Measurements from ENCODE around the gene POP7.
"Not testable (repeated sequence)": the region's sequence is repeated elsewhere in the genome, so short reads cannot be mapped to it uniquely, and the experiment has no call there.

Gene POP7

DNA sequence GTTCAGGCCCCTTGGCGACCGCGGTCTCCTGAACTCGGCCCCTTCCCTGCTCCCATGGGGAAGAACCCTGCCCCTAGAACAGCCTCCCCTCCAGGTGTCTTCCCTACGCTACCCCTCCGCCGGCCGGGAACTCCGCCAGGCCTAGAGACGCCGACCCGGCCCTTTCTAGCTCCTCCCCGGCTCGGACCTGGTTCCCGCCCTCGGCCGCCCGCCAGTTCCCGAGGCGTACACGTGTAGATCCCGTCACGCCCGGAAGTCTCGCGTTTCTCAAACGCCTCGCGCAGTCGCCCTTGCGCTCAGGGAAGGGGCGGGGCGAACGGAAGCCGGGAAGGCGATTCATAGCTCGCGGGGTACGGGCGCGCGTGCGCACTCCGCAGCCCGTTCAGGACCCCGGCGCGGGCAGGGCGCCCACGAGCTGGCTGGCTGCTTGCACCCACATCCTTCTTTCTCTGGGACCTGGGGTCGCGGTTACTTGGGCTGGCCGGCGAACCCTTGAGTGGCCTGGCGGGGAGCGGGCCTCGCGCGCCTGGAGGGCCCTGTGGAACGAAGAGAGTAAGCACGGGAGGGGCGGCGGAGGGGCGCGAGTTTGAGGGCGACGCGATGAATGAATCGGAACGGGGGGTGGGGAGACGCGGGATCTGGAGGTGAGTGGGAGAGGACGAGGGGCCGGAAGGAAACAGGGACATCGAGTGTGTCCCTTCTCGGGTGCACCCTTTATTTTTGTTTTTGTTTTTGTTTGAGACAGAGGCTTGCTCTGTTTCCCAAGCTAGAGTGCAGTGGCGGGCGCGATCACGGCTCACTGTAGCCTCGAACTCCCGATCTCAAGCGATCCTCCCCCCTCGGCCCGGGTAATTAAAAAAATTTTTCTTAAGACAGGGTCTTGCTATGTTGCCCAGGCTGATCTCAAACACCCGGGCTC is at the start of gene POP7:
Gene POP7 (plus strand): TSS at position 369 of the 919 bp plus-strand sequence. CDS start 710 bp downstream, outside the sequence.
- DNase-seq (ENCODE audit: low spot score): peak; percentile 99

DNA sequence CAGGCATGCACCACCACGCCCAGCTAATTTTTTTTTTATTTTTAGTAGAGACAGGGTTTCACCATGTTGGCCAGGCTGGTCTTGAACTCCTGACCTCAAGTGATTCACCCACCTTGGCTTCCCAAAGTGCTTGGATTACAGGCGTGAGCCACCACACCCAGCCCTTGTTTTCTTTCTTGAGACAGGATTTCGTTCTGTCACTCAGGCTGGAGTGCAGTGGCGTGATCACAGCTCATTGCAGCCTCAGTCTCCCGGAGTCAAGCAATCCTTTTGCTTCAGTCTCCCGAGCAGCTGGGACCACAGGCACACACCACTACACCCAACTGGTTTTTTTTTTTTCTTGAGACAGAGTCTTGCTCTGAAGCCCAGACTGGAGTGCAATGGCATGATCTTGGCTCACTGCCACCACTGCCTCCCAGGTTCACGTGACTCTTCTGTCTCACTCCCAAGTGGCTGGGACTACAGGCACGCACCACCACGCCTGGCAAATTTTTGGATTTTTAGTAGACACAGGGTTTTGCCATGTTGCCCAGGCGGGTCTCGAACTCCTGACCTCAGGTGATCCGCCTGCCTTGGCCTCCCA is 43.6 kb upstream of the POP7 start:
- DNase-seq (ENCODE audit: low spot score): not testable (repeated sequence)

DNA sequence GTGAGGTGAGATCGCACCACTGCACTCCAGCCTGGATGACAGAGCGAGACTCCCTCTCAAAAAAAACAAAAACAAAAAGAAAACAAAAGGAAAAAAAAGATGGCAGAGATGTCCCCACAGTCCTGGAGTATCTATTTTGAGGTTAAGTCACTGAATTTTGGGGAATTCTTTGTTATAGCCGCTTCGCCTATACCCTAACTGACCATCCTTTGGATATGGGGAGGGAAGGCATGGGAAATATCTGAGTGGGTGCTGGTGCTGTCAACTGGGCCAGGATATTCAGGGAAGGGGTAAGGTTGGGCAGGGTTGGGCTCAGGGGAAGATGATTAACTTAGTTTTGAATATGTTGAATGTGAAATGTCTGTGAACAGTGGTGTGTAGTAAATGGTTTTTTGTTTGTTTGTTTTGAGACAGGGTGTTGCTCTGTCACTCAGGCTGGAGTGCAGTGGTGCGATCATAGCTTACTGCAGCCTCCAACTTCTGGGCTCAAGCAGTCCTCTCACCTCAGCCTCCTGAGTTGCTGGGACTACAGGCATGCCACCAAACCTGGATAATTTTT is 40.7 kb upstream of the POP7 start:
- DNase-seq (ENCODE audit: low spot score): no peak

DNA sequence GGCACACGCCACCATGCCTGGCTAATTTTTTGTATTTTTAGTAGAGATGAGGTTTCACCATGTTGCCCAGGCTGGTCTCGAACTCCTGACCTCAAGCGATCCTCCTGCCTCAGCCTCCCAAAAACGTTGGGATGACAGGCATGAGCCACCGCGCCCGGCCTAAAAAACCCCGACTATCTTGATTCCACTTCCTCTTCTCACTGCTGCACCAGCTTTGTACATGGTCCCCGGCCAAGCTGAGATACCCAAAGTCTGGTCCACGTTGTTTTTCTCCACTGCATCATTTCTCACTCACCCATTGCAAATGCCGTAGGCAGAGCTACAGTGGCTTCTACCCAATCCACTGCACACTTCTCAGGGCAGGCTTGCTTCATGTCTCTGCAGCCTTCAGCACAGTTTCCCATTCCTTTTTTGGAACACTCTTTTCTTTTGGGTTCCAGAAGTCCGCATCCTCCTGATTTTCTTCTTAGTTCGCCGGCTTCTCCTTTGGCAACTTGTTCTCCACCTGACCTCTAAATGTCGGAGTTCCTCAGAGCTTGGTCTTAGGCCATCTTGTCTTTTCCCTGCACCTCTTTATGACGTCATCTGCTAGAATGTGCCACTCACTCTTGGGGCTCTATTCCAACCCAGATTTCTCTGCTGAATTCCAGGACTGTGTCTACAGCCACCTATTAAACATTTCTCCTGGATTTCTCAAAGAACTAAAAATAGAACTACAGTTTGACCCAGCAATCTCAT is 38.4 kb upstream of the POP7 start:
- DNase-seq (ENCODE audit: low spot score): no peak

DNA sequence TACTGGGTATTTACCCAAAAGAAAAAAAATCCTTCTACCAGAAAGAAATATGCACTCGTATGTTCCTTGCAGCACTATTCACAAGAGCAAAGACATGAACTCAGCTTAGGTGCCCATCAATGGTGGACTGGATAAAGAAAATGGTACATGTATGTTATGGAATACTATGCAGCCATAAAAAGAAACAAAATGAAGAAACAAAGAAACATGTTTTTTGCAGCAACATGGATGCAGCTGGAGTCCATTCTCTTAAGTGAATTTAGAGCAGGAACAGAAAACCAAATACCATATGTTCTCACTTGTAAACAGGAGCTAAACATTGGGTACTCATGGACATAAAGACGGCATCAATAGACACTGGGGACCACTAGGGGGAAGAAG is 37.9 kb upstream of the POP7 start:
- DNase-seq (ENCODE audit: low spot score): no peak

DNA sequence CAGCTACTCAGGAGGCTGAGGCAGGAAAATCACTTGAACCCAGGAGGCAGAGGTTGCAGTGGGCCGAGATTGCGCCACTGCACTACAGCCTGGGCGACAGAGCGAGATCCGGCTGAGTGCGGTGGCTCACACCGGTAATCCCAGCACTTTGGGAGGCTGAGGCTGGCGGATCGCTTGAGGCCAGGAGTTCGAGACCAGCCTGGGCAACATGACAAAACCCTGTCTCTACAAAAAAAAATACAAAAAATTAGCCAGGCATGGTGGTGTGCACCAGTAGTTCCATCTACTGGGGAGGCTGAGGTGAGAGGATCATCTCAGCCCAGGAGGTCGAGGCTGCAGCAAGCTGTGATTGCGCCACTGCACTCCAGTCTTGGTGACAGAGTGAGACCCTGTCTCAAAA is 36.8 kb upstream of the POP7 start:
- not testable (repeated sequence) for DNase-seq (ENCODE audit: low spot score)

DNA sequence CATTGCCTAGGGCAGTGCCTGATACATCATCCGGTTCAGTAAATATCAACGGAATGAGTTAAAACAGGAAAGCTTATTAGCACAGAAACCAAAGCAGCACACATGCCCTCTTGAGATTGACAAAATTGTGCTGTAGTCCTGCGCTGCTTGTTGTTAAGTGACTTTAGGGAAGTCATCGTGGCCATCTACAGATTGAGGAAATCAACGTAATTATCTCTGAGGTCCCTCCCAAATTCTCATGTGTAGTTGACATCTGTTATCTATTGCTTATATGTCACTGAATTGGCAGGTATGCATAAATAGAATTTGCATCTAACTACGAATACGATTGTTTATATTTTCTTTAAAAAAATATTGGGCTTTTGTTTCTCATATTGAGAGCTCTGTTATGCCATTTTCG is 35.8 kb upstream of the POP7 start:
- DNase-seq (ENCODE audit: low spot score): no peak

DNA sequence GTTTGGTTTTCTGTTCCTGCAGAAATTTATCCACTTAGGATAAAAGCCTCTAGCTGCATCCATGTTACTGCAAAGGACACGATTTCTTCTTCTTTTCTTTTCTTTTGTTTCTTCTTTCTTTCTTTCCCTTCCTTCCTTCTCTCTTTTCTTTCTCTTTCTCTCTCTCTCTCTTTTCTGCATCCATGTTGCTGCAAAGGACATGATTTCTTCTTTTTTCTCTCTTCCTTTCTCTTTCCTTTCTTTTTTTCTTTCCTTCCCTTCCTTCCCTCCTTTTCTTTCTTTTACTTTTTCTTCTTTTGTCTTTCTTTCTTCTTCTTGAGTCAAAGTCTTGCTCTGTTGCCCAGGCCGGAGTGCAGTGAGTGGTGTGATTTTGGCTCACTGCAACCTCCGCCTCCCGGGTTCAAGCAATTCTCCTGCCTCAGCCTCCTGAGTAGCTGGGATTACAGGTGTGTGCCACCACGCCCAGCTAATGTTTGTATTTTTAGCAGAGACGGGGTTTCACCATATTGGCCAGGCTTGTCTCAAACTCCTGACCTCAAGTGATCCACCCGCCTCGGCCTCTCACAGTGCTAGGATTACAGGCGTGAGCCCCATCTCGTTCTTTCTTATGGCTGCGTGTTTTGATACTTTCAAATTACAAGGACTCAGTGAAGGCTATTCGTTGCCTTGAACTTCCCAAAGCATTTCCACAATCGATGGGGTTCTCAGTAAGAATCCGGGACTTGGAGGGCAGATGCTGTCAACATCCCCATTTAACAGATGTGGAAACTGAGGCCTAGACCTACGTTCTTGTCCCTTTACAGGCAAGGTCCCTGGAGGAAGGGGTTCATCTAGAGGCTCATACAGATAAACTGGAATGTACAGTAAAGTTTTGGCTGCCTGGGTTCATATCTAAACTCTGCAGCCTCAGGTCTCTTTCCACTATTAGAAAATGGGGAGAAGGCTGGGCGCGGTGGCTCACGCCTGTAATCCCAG is 34.3 kb upstream of the POP7 start:
- no peak for DNase-seq (ENCODE audit: low spot score)

DNA sequence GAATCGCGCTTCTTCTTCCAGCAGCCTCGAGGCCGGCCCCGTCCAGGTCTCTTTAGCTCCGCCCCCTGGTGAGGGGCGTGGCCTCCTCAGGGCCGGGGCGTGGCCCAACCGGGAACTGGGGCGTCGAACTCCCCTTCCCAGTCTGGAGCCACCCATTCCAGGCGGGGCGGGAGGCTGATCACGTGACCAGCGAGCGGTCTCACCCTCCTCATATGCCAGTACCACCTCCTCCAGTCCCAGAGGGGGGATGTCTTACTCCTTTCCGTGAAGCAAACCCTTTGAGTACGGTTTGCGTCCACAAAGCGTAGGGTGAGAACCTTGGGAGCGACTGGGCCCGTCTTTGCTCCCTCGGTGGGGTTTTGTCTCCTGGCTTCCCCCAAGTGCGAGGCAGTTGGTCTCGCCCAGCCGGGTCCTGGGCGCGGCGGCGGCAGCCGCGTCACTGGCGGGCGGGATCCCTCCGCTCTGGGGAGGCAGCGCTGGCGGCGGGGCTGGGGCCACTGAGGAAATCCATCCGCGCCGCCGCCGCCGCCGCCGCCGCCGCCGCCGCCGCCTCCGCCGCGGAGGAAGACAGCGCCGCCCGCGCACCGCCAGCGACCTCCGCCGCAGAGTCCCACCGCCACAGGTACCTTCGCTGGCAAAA is 32.5 kb upstream of the POP7 start, which contains the start of gene GNB2:
Gene GNB2 (plus strand): TSS at position 439 of the 640 bp plus-strand sequence. CDS start 2,526 bp downstream, outside the sequence.
- peak; percentile 99 for DNase-seq (ENCODE audit: low spot score)

DNA sequence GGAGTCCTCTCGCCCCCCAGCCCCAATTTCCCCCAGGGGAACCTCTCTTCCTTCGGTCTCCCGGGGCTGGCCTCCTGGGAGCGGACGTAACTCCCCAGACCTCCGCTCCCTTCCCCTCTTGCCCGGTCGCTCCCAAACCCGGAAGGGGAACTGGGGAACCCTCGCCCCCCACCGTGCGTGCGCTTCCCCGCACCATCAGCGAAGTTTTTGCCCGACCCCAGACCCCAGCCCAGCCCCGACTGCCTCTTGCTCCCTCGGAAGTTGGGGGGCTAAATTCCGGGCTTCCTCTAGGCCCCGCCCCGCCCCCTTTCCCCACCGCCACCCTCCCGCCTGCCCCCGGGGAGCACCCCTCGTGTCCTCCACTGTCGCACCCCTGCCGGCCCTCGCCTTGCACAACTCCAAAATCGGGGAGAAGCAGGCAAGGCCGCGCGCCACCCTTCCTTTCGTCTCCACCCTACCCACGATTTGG is 31.9 kb upstream of the POP7 start:
- DNase-seq (ENCODE audit: low spot score): no peak

DNA sequence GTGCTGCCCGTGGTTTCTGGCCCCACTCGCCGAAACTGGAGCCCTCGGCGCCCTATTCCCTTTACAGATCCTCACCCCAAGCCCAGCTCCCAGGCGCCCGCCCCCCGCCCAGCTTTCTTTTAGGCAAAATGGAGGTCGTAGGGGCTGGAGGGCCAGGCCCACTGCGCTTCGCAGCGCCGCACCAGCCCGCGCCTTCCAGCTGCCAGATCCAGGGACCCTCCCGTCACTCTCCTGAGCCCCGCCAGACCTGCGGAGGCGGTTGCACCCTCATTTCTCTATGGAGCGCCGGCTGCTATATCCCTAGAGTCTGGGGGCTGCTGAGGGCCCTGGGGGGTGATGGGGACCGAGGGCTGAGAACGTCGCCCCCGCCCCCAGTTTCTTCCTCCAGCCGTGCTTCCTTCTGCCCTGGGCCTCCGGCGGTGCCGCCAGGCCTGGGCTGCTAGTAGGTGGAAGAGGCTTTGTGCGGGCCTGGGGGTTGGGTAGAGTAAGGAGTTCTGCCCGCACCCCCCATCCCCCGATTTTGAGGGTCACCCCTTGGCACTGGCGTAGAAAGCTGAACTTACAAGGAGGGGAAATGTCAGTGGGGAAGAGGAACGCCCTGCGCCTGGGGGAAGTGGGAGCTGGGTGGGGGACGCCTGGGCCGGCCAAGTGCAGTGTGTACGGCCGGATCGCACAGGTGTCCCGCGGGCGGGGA is 31.4 kb upstream of the POP7 start:
- DNase-seq (ENCODE audit: low spot score): peak; percentile 22

DNA sequence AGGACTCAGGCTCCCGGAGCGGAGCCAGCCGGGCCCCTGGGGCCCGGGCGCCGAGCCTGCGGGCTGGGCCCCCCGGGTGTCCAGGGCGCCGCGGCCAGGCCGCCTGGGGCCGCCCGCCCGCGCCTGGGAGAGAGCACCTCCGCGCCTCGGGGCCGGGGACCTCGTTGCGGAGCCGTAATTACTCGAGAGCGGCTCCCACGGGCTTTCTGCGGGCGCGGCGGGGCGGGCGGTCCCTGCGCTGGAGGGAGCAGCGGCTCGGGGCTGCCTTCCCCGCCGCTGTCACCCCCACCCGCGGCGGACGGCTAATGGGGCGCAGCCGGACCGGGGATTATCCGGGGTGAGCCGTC is 30.8 kb upstream of the POP7 start:
- no peak for DNase-seq (ENCODE audit: low spot score)

DNA sequence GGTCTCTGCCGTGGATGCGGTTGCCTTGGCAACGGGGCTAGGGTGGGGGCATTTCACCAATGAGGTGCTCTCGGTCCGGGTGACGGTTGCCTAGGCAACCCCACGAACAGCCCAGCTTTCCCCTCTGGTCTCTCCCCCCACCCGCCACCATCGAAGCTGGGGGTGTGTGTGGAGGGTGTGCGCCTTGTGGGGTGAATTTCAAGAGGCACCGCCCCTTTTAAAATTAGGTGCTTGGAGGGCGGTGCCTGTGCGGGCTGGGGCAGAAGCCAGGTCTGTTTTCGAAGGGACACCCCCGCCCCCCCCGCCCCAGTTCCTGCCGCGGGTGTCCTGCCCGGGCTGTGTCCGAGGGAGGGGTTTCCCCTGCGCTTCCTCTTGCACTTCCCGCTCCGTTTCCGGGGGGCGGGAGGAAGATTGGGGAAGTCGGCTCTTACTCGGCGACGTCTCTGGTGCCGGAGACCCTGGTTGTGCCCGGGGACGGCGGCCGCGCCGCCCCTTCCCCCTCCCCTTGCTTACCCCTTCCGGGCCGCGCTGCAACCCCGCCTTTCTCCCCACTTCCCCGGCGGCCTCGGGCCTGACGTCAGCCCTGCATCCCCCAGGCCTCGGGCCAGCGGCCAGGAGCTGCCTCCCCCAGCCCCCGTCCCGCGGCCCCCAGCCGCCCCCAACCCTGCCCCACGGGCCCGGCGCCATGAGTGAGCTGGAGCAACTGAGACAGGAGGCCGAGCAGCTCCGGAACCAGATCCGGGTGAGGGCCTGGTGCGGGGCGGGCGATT is 30.2 kb upstream of the POP7 start:
- peak; percentile 80 for DNase-seq (ENCODE audit: low spot score)

DNA sequence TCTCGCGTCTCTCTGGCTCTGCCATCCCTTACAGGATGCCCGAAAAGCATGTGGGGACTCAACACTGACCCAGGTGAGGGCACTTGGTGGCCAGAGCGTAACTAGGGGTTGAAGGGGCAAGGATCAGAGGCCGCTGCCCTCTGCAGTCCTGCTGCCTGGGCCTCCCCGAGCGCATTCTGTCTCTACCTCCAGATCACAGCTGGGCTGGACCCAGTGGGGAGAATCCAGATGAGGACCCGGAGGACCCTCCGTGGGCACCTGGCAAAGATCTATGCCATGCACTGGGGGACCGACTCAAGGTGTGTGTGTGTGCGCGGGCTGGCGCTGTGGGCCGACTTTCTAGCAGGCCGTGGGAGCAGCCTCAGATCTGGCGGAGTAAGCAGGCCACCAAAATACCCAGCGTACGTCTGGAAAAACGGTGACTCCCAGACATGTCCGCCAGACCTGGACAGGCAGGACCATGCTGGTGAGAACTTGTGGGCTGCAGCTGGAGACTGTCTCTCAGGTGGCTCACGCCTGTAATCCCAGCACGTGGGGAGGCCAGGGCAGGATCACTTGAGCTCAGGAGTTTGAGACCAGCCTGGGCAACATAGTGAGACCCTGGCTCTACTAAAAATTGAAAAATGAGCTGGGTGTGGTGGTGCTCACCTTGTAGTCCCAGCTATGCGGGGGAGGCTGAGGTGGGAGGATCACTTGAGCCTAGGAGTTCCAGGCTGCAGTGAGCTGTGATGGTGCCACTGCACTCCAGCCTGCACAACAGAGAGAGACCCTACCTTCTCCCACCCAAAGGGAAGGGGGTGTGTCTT is 29.2 kb upstream of the POP7 start:
- DNase-seq (ENCODE audit: low spot score): no peak

DNA sequence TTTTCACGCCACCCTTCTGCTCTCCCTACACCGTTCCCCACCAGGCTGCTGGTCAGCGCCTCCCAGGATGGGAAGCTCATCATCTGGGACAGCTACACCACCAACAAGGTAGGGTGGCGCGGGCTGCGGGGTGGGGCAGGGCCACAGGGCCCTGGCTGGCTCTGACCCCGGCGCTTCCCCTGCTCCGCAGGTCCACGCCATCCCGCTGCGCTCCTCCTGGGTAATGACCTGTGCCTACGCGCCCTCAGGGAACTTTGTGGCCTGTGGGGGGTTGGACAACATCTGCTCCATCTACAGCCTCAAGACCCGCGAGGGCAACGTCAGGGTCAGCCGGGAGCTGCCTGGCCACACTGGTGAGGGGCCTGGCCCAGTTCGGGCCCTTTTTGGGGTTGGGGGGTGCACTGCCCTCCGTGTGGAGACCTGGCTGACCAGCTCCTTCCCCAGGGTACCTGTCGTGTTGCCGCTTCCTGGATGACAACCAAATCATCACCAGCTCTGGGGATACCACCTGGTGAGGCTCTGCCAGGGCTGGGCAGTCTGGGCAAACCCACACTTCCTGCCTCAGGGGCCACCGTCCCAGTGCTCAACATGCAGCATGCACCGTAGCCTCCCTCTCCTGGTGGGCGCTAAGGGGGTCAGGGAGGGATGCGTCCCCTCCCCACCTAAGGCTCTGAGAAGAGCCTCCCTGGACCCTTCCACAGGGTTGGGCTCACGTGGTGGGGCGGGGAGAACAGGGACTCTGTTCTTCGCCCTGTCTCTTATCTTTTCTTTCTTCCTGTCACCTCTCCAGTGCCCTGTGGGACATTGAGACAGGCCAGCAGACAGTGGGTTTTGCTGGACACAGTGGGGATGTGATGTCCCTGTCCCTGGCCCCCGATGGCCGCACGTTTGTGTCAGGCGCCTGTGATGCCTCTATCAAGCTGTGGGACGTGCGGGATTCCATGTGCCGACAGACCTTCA is 28.3 kb upstream of the POP7 start:
- DNase-seq (ENCODE audit: low spot score): no peak

DNA sequence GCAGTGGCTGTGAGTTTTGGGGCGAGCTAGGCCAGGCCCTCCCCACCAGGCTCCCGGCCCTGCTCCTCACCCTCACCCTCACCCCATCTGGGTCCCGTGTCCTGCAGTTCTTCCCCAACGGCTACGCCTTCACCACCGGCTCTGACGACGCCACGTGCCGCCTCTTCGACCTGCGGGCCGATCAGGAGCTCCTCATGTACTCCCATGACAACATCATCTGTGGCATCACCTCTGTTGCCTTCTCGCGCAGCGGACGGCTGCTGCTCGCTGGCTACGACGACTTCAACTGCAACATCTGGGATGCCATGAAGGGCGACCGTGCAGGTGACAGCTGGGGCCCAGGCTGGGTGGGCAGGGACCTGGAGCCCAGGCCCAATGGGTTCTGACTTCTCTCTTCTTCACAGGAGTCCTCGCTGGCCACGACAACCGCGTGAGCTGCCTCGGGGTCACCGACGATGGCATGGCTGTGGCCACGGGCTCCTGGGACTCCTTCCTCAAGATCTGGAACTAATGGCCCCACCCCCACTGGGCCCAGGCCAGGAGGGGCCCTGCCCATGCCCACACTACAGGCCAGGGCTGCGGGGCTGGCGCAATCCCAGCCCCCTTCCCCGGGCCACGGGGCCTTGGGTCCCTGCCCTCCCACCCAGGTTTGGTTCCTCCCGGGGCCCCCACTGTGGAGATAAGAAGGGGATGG is 27.5 kb upstream of the POP7 start:
- no peak for DNase-seq (ENCODE audit: low spot score)

Measured in kidney tubule cell (primary cell).